HAP-1 (cell line): ENCODE results near the gene DIP2C.

Source experiments
- DNase-seq, 2 experiments: peaks; one replicate each; pipeline ENCODE4 v3.0.0-alpha.2; 2016 to 2020; ENCODE audit warnings: low spot score in 2 of 2
- H3K27me3 ChIP-seq: fragments of 250-450 bp; sonication (Bioruptor Pico); 2 replicates; pipeline ENCODE4 v1.5.1; 2020; ENCODE audit warnings: low read depth, mild to moderate bottlenecking, moderate library complexity
- H3K36me3 ChIP-seq: fragments of 250-450 bp; sonication (Bioruptor Pico); replicated peaks from 2 replicates; pipeline ENCODE4 v1.5.1; 2020; ENCODE audit warnings: mild to moderate bottlenecking
- H3K4me1 ChIP-seq: fragments of 250-450 bp; sonication (Bioruptor Pico); 2 replicates; pipeline ENCODE4 v1.5.1; 2020; ENCODE audit warnings: mild to moderate bottlenecking
- H3K4me3 ChIP-seq: fragments of 250-450 bp; sonication (Bioruptor Pico); 2 replicates; pipeline ENCODE4 v1.5.1; 2020; ENCODE audit warnings: mild to moderate bottlenecking, moderate library complexity
- H3K9me3 ChIP-seq: fragments of 250-450 bp; sonication (Bioruptor Pico); 2 replicates; pipeline ENCODE4 v1.5.1; 2020; ENCODE audit warnings: mild to moderate bottlenecking, moderate library complexity
- in situ Hi-C: fragments of 300-500 bp; cut with MboI; formaldehyde crosslinking; loops from 3 replicates; pipeline ENCODE4 v1.14.3; 2020; ENCODE audit warnings: low sequenced_read_pairs, inconsistent platforms, mixed read lengths

The DIP2C gene

GRCh38 chr10:621981-622740 is 67.3 kb downstream of the DIP2C start:
- Histone ChIP-seq H3K36me3 (no peaks in the 10 kb centered on the region), H3K9me3 (no peaks in the 10 kb centered on the region), H3K4me1 (no peaks in the 10 kb centered on the region), H3K4me3 (no peak overlapping the region), H3K27me3 (no peaks in the 10 kb centered on the region)
- in situ Hi-C loops = no loop called here
- DNase-seq = peak in 1 of 2 experiments; percentile 71

DNA sequence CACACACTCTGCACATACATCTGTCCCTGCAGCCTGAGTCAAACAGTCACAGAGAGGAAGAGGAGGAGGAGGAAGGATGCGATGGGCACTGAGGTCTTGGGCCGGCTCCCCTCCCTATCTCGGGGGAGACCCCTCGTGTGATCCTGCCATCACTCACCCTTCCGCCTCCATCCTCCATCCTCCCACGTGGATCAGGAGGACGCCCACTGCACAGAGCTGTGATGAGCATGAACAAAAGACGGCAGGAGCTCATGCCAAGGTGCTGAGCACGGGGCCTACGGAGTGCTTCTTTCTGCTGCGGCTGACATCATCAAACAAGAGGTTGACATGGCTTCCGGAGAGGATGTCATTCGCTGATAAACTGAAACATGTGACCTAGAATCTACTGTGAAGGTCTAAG is 68.0 kb downstream of the DIP2C start:
- Histone ChIP-seq H3K9me3 (no peaks in the 10 kb centered on the region), H3K36me3 (no peaks in the 10 kb centered on the region), H3K27me3 (no peaks in the 10 kb centered on the region), H3K4me1 (peaks cover 3% of the 10 kb centered on the region; the same call in 1 of the 2 replicates), H3K4me3 (no peak overlapping the region)
- in situ Hi-C loops = no loop called here
- DNase-seq = no peak

- in situ Hi-C loops = no loop called here
- Histone ChIP-seq H3K27me3 (no peaks in the 10 kb centered on the region), H3K4me3 (no peak overlapping the region)
Observed at GRCh38 chr10:620971-621370, 68.5 kb downstream of the DIP2C start.

DNA sequence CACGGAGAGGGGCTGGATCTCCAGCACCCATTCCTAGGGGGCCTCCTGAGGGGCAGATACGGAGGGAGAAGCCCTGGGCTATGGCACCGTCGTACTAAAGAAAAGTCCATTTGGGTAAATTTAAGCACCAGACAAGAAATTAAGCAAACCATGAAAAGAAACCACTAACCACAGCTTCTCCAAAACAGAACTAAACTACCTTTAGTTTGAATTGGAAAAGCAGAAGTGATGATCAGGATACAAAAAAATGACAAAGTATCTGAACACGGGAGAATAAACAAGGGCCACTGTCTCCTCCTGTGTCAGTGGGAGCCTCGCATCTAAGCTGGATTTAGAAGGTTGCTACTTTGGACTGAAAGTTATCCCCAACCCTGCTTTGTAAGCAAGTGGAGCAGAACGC is 69.1 kb downstream of the DIP2C start:
- peaks cover 5% of the 10 kb centered on the region; the same call in 1 of the 2 replicates for H3K4me1 ChIP-seq
- H3K4me3 ChIP-seq = no peak overlapping the region
- in situ Hi-C loops = no loop called here
- H3K36me3 ChIP-seq = no peaks in the 10 kb centered on the region
- H3K27me3 ChIP-seq = no peaks in the 10 kb centered on the region
- DNase-seq = no peak
- H3K9me3 ChIP-seq = no peaks in the 10 kb centered on the region

More at GRCh38 chr10:620971-621370, 68.5 kb downstream of the DIP2C start:
- no peaks in the 10 kb centered on the region for H3K9me3 ChIP-seq
- no peaks in the 10 kb centered on the region for H3K36me3 ChIP-seq
- DNase-seq = no peak
- peaks cover 5% of the 10 kb centered on the region; the same call in 1 of the 2 replicates for H3K4me1 ChIP-seq

- Histone ChIP-seq H3K27me3 (no peaks in the 10 kb centered on the region), H3K9me3 (no peaks in the 10 kb centered on the region), H3K4me1 (peaks cover 5% of the 10 kb centered on the region; the same call in 1 of the 2 replicates), H3K4me3 (no peak overlapping the region), H3K36me3 (no peaks in the 10 kb centered on the region)
- no peak for DNase-seq
- in situ Hi-C loops = no loop called here
Observed at GRCh38 chr10:619710-620109, 69.8 kb downstream of the DIP2C start.

GRCh38 chr10:618229-618989 is 71.1 kb downstream of the DIP2C start:
- Histone ChIP-seq H3K36me3 (no peaks in the 10 kb centered on the region), H3K4me1 (peaks cover 5% of the 10 kb centered on the region; the same call in 1 of the 2 replicates), H3K9me3 (no peaks in the 10 kb centered on the region), H3K27me3 (no peaks in the 10 kb centered on the region), H3K4me3 (no peak overlapping the region)
- in situ Hi-C loops = no loop called here
- DNase-seq = no peak

- H3K36me3 ChIP-seq = no peaks in the 10 kb centered on the region
- no peak overlapping the region for H3K4me3 ChIP-seq
- DNase-seq = no peak
- H3K9me3 ChIP-seq = no peaks in the 10 kb centered on the region
- H3K4me1 ChIP-seq = peaks cover 5% of the 10 kb centered on the region; the same call in 1 of the 2 replicates
- no peaks in the 10 kb centered on the region for H3K27me3 ChIP-seq
- in situ Hi-C loops = no loop called here
Observed at GRCh38 chr10:617471-617870, 72.0 kb downstream of the DIP2C start.

DNA sequence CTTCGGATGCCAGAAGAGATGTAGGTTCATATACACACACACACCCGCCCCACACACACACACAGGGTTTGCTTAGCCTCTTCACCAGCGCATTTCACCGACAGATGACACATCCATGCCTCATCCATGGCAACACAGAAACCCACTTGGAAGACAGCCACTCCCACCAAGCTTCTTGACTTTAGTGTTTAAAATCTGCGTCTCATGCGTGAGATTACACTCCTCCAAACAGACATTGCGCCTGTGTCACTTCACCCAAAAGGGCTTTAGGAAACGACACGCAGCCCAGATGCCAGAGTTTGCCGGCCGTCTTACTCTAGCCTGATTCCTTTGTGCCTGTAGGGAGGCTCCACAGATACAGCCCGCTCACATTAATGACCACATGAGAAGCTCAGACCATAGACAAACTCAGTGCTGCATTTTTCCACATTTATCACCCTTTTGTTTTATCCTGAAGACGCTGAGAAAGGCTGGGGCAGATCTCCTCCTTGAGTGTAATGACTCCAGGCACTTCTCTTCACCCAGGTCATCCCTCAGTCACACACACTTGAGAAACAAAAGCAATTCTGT is 73.8 kb downstream of the DIP2C start:
- in situ Hi-C loops = no loop called here
- no peaks in the 10 kb centered on the region for H3K9me3 ChIP-seq
- peaks cover 5% of the 10 kb centered on the region; the same call in 1 of the 2 replicates for H3K4me1 ChIP-seq
- DNase-seq = no peak
- no peaks in the 10 kb centered on the region for H3K36me3 ChIP-seq
- H3K27me3 ChIP-seq = no peaks in the 10 kb centered on the region
- no peak overlapping the region for H3K4me3 ChIP-seq

- Histone ChIP-seq H3K27me3 (no peaks in the 10 kb centered on the region), H3K36me3 (no peaks in the 10 kb centered on the region), H3K9me3 (no peaks in the 10 kb centered on the region), H3K4me1 (peaks cover 5% of the 10 kb centered on the region; the same call in 1 of the 2 replicates), H3K4me3 (no peak overlapping the region)
- no peak for DNase-seq
- in situ Hi-C loops = no loop called here
Observed at GRCh38 chr10:614790-615582, 74.5 kb downstream of the DIP2C start.

GRCh38 chr10:614139-614711 is 75.2 kb downstream of the DIP2C start:
- H3K9me3 ChIP-seq = no peaks in the 10 kb centered on the region
- peaks cover 5% of the 10 kb centered on the region; the same call in 1 of the 2 replicates for H3K4me1 ChIP-seq
- no peak for DNase-seq
- in situ Hi-C loops = no loop called here
- no peaks in the 10 kb centered on the region for H3K27me3 ChIP-seq
- no peaks in the 10 kb centered on the region for H3K36me3 ChIP-seq
- H3K4me3 ChIP-seq = no peak overlapping the region

DNA sequence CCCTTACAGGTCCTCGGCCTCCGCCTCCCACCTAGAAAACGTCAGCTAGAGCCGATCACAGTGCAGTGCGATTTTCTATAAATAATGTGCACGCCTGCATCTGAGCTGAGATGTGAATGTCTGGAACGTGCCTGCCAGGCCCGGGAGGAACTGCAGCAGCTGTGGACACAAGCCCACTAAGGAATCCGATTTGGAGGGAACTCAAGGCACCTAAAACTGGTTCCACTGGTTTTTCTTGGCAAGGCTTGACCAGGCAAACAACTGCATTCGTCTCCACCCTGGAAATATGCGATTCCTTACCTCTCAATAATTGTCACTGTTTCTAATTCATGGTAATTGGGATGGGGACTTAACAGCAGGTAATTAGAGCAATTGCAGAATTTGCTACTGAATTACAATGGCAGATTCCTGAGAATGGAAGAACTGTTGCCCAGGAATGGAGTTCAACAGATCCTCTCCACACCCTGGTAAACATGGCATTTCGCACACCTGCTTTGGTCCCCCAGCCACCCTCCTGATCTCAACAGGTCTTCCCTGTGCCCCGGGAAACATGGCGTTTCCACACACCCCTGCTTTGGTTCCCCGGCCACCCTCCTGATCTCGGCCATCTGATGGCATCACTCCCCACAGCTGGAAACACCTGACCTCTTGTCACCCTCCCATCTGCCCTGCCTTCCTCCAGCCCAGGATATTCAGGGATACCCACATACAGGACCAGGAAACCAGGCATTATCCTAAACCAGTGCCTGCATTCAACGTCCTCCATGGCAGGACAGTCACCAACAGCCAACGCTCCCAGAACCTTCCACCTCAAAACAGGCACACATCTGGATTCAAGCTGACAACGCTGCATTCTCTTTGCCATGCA is 76.0 kb downstream of the DIP2C start:
- no peak for DNase-seq
- H3K27me3 ChIP-seq = no peaks in the 10 kb centered on the region
- no peak overlapping the region for H3K4me3 ChIP-seq
- in situ Hi-C loops = no loop called here
- H3K9me3 ChIP-seq = no peaks in the 10 kb centered on the region
- H3K4me1 ChIP-seq = peaks cover 5% of the 10 kb centered on the region; the same call in 1 of the 2 replicates
- H3K36me3 ChIP-seq = no peaks in the 10 kb centered on the region

- no peak overlapping the region for H3K4me3 ChIP-seq
- H3K4me1 ChIP-seq = peaks cover 5% of the 10 kb centered on the region; the same call in 1 of the 2 replicates
- H3K36me3 ChIP-seq = no peaks in the 10 kb centered on the region
- in situ Hi-C loops = no loop called here
- DNase-seq = no peak
- no peaks in the 10 kb centered on the region for H3K27me3 ChIP-seq
- H3K9me3 ChIP-seq = no peaks in the 10 kb centered on the region
Observed at GRCh38 chr10:612696-613095, 76.8 kb downstream of the DIP2C start.
